ENCODE measurements around the gene BIRC6. TPM values are rescaled to one million over a fixed set of nuclear protein-coding genes. Genes with fewer than 3 reads are reported as not detected.

The BIRC6 gene
- total RNA-seq, 2 experiments from 2014 or later: 51.4 to 52.9 TPM

DNA sequence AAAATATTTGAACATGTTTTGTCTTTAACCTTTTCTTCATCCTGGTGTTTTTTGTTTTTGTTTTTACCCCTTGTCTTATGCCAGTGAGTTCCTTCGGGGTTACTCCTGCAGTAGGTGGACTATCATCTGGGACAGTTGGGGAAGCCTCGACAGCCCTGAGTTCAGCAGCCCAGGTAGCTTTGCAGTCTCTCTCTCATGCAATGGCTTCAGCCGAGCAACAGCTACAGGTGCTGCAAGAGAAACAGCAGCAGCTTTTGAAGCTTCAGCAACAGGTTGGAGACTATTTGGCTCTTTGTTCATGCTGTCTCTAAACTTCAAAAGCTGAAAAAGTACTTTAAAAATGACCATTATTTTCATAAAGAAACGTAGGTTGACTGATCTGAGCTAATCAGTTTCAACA, 106.3 kb downstream of the BIRC6 start:
- Mint-ChIP-seq H3K9me3 (no peaks in the 10 kb centered on the region), H3K4me3 (no peak overlapping the region), H3K36me3 (ENCODE audit: low read depth) (peaks cover 29% of the 10 kb centered on the region), H3K27me3 (ENCODE audit: low read depth) (no peaks in the 10 kb centered on the region), H3K27ac (no peak overlapping the region), H3K4me1 (ENCODE audit: low read depth) (peaks cover 6% of the 10 kb centered on the region)
- intact Hi-C loops (cut with micrococcal nuclease): no loop called here
- CTCF ChIA-PET: no interaction called here
- no peak for DNase-seq

DNA sequence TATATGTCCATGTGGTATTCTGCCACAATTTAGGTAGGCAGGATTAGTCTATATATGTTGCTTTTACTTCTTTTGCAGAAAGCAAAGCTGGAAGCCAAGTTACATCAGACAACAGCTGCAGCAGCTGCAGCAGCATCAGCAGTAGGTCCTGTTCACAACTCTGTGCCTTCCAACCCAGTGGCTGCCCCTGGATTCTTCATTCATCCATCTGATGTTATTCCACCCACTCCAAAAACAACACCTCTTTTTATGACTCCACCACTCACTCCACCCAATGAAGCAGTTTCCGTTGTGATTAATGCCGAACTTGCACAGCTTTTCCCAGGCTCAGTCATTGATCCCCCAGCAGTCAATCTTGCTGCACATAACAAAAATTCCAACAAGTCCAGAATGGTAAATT, 107.6 kb downstream of the BIRC6 start:
- CTCF ChIA-PET: no interaction called here
- Mint-ChIP-seq H3K27me3 (ENCODE audit: low read depth) (no peaks in the 10 kb centered on the region), H3K27ac (no peak overlapping the region), H3K4me1 (ENCODE audit: low read depth) (peaks cover 2% of the 10 kb centered on the region), H3K9me3 (no peaks in the 10 kb centered on the region), H3K4me3 (no peak overlapping the region), H3K36me3 (ENCODE audit: low read depth) (peaks cover 26% of the 10 kb centered on the region)
- intact Hi-C loops (cut with micrococcal nuclease): no loop called here
- DNase-seq: no peak

DNA sequence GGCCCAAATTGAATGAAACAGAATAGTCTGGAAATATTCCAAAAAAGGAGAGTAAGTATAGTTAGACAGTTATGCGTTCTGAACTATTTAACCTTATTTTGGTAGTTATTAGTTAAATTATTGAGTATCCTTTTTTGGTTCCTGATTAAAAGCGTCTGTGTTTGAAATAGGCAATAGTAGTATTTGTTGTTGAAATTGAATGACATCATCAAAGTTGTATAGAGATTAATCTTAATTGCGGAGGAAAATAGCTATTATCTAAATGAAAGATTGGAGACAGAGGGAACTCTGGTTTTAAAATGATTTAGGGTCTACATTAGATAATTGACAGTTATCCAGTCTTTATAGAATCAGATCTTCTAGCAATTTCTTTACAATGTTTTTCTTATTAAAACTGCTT, 115.8 kb downstream of the BIRC6 start:
- no peak overlapping the region for H3K27ac Mint-ChIP-seq
- H3K4me1 Mint-ChIP-seq (ENCODE audit: low read depth): peaks cover 5% of the 10 kb centered on the region
- H3K27me3 Mint-ChIP-seq (ENCODE audit: low read depth): no peaks in the 10 kb centered on the region
- H3K9me3 Mint-ChIP-seq: no peaks in the 10 kb centered on the region
- DNase-seq: no peak
- H3K36me3 Mint-ChIP-seq (ENCODE audit: low read depth): peaks cover 16% of the 10 kb centered on the region
- CTCF ChIA-PET: no interaction called here
- no peak overlapping the region for H3K4me3 Mint-ChIP-seq
- intact Hi-C loops (cut with micrococcal nuclease): no loop called here

DNA sequence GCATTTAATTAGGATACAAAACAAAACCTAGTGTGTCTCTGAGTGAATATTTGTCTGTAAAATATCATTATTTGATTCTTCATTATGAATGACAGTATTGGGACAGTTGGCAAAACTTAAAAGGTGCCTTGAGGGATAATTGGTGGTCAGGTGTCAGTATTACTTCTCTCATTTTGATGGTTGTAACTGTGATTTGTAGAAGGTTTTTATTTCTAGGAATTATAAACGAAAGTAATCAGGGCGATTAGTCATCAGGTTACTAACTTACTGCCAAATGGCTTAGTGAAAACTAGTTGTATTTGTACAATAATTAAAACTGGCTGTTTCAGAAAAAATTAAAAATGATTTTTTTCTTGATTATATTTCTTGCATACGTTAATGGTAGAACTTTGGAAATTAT, 117.6 kb downstream of the BIRC6 start:
- no peaks in the 10 kb centered on the region for H3K27me3 Mint-ChIP-seq (ENCODE audit: low read depth)
- DNase-seq: no peak
- CTCF ChIA-PET: no interaction called here
- intact Hi-C loops (cut with micrococcal nuclease): no loop called here
- no peak overlapping the region for H3K4me3 Mint-ChIP-seq
- peaks cover 18% of the 10 kb centered on the region for H3K36me3 Mint-ChIP-seq (ENCODE audit: low read depth)
- no peaks in the 10 kb centered on the region for H3K9me3 Mint-ChIP-seq
- peaks cover 5% of the 10 kb centered on the region for H3K4me1 Mint-ChIP-seq (ENCODE audit: low read depth)
- H3K27ac Mint-ChIP-seq: no peak overlapping the region

DNA sequence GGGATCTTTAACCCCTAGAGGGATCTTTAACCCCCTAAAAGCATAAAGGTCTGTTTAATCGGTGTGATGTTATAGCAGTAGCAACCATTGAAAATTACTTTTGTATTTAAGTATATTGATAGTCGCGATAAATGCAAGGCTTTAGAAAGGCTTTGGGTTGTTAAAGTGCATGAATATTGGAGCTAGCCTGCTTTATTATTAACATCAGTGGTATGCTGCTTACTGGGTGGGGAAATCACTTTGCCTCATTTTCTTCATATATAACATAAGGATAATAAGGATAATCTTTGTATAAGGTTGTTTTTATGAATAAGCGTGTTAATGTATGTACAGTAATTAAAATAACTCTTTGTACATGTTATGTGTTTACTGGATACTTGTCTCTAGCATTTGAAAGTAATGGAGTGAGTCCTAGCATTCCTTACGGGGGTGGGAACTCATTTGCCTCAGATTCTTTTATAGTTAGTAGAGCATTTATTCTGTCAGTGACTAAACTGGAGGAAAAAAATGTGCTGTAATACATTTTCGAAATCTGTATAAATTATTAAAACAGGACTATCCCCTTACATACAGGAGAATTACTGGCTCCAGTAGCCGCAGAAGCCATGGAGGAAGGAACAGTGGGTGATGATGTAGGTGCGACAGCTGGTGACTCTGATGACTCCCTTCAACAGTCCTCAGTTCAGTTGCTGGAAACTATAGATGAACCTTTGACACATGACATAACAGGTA, 122.2 kb downstream of the BIRC6 start:
- Mint-ChIP-seq H3K4me1 (ENCODE audit: low read depth) (peaks cover 5% of the 10 kb centered on the region), H3K36me3 (ENCODE audit: low read depth) (peaks cover 24% of the 10 kb centered on the region), H3K4me3 (no peak overlapping the region), H3K27me3 (ENCODE audit: low read depth) (no peaks in the 10 kb centered on the region), H3K27ac (no peak overlapping the region), H3K9me3 (no peaks in the 10 kb centered on the region)
- no peak for DNase-seq
- intact Hi-C loops (cut with micrococcal nuclease): no loop called here
- CTCF ChIA-PET: no interaction called here

DNA sequence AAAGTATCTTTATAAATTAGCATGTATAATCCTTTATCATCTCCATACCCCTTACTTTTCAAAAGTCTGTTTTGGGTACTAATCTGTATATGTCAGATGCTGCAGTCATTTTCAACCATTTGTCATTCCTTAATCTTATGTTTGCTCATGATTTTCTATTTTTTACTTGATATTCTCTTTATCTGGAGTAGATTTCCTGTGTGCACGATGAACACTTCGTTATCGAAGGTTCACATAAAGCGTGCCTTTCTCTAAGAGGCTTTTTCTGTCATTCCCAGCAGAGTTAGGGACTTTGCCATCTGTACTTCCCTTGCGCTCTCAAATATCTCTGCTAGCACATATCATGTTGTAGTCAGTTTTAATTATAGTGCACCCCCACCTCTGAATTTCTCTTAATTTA, 123.2 kb downstream of the BIRC6 start:
- Mint-ChIP-seq H3K4me3 (no peak overlapping the region), H3K27me3 (ENCODE audit: low read depth) (no peaks in the 10 kb centered on the region), H3K4me1 (ENCODE audit: low read depth) (peaks cover 2% of the 10 kb centered on the region), H3K9me3 (no peaks in the 10 kb centered on the region), H3K36me3 (ENCODE audit: low read depth) (peaks cover 24% of the 10 kb centered on the region), H3K27ac (no peak overlapping the region)
- no peak for DNase-seq
- intact Hi-C loops (cut with micrococcal nuclease): no loop called here
- CTCF ChIA-PET: interaction anchor here (0.6 kb wide), 1 partner anchor 88 kb away, joined by 3 read pairs; no protein-coding TSS in a partner anchor

DNA sequence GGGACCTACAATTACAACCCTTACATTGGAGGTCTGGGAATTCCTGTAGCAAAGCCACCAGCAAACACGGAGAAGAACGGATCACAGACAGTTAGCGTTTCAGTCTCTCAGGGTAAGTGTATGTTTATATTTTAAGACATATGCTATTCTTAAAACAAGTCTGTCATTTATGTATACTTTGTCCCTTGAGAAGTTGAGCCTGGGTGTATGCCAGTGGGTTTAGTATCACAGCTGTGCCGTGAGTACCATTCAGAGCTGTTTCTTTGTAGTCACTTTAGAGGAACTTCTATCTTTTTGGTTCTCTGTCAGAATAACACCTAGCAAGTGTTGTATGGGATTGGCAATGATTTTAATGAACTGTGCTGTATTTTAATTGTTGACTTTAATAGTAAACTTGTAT, 125.6 kb downstream of the BIRC6 start:
- no peak overlapping the region for H3K27ac Mint-ChIP-seq
- intact Hi-C loops (cut with micrococcal nuclease): no loop called here
- peaks cover 29% of the 10 kb centered on the region for H3K36me3 Mint-ChIP-seq (ENCODE audit: low read depth)
- CTCF ChIA-PET: interaction anchor here (0.8 kb wide), 1 partner anchor 13 kb away, joined by 6 read pairs; no protein-coding TSS in a partner anchor
- no peak for DNase-seq
- no peak overlapping the region for H3K4me3 Mint-ChIP-seq
- no peaks in the 10 kb centered on the region for H3K27me3 Mint-ChIP-seq (ENCODE audit: low read depth)
- H3K4me1 Mint-ChIP-seq (ENCODE audit: low read depth): peaks cover 3% of the 10 kb centered on the region
- no peaks in the 10 kb centered on the region for H3K9me3 Mint-ChIP-seq

DNA sequence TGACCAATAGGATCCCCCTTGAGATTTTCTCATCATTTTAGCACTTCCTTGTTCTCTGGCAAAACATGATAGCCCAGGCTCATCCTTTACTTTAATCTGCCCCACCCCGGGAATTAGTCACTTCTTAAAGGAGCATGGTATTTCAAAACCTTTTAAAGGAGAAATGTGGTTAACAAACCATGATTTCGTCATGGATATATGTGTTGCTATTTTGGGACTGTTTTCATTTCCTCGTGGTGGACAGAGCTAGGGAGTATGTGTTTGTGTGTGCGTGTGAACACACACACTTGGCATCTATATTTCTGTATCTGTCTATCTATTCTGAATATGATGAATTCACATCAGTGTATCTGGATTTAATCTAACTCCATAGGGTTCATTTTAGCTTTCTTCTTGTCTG, 128.1 kb downstream of the BIRC6 start:
- no peak overlapping the region for H3K4me3 Mint-ChIP-seq
- DNase-seq: no peak
- peaks cover 3% of the 10 kb centered on the region for H3K4me1 Mint-ChIP-seq (ENCODE audit: low read depth)
- H3K27ac Mint-ChIP-seq: peak overlapping the region; percentile 0
- intact Hi-C loops (cut with micrococcal nuclease): no loop called here
- no peaks in the 10 kb centered on the region for H3K27me3 Mint-ChIP-seq (ENCODE audit: low read depth)
- CTCF ChIA-PET: no interaction called here
- peaks cover 28% of the 10 kb centered on the region for H3K36me3 Mint-ChIP-seq (ENCODE audit: low read depth)
- no peaks in the 10 kb centered on the region for H3K9me3 Mint-ChIP-seq

DNA sequence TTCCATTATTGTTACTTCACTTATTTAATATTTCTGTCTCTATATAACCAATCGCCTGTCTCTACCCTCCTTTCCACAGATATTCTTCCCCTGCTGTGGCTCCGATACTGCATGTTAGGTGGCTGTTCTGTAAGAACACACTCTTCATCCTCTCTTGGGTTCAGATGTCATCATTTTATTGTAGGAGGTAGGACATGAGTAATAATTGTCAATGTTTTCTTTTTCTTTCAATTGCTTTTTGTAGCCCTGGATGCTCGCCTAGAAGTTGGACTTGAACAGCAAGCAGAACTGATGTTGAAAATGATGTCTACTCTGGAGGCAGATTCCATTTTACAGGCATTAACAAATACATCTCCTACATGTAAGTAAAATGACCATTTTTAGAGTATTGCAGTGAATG, 128.6 kb downstream of the BIRC6 start:
- Mint-ChIP-seq H3K27ac (peak overlapping the region; percentile 0), H3K4me3 (no peak overlapping the region), H3K4me1 (ENCODE audit: low read depth) (peaks cover 3% of the 10 kb centered on the region), H3K27me3 (ENCODE audit: low read depth) (no peaks in the 10 kb centered on the region), H3K36me3 (ENCODE audit: low read depth) (peaks cover 23% of the 10 kb centered on the region), H3K9me3 (no peaks in the 10 kb centered on the region)
- no peak for DNase-seq
- CTCF ChIA-PET: no interaction called here
- intact Hi-C loops (cut with micrococcal nuclease): no loop called here

DNA sequence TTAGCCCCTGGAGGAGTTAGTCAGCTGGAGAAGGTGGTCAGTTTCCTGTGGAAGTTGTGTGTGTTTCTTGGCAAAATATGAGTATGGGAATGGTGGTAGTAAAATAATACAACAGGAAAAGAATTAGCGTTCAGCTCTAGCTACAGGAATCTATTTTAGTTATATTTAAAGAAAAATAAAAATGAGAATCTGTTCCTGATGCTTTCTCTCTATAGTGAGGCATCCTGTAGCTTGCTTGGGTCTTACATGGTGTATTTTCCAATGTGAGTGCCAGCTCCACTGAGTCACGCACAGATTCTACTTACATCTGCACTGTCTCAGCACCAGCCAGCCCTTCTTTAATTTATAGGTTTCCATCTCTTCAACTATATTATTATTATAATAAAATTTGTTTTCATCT, 132.2 kb downstream of the BIRC6 start:
- intact Hi-C loops (cut with micrococcal nuclease): no loop called here
- CTCF ChIA-PET: no interaction called here
- no peak for DNase-seq
- Mint-ChIP-seq H3K36me3 (ENCODE audit: low read depth) (peaks cover 16% of the 10 kb centered on the region), H3K9me3 (no peaks in the 10 kb centered on the region), H3K4me3 (no peak overlapping the region), H3K27me3 (ENCODE audit: low read depth) (no peaks in the 10 kb centered on the region), H3K27ac (no peak overlapping the region), H3K4me1 (ENCODE audit: low read depth) (peaks cover 3% of the 10 kb centered on the region)

DNA sequence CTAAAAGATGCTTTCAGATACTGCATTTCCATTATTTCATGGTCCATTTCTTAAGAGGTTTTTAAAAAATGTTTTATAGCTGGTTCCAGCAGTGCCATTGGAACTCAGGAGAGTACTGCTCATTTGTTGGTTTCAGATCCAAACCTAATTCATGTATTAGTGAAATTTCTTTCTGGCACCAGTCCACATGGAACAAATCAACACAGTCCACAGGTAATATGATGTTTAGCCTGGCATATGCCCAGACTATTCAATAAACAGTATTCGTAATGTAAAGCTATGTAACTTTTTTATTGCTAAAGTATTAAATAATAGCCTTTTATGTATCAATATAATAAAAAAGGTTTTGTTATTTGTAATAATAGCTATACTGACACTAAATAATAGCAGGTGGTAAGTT, 134.5 kb downstream of the BIRC6 start:
- no peaks in the 10 kb centered on the region for H3K9me3 Mint-ChIP-seq
- CTCF ChIA-PET: no interaction called here
- no peak for DNase-seq
- H3K36me3 Mint-ChIP-seq (ENCODE audit: low read depth): peaks cover 8% of the 10 kb centered on the region
- peaks cover 3% of the 10 kb centered on the region for H3K4me1 Mint-ChIP-seq (ENCODE audit: low read depth)
- intact Hi-C loops (cut with micrococcal nuclease): no loop called here
- no peak overlapping the region for H3K27ac Mint-ChIP-seq
- H3K4me3 Mint-ChIP-seq: no peak overlapping the region
- H3K27me3 Mint-ChIP-seq (ENCODE audit: low read depth): no peaks in the 10 kb centered on the region

DNA sequence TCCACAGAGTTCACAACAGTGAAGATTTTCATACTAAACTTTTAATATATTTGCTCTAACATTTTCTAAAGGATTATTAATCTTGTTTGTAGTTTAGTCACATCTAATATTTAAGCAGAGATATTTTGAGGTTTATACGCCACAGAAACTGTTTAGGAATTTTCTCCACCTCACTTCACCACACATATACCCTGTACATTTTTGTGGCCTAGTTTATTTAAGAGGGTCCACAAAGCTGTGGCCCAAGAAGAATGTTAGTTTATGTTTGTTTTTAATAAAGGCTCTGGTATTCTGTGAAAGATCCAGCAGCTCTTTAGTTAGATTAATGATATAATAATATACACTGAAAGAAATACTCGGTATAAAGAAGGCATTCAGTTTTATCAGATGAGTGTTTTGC, 138.3 kb downstream of the BIRC6 start:
- CTCF ChIA-PET: interaction anchor here (0.6 kb wide), 1 partner anchor 13 kb away, joined by 6 read pairs; no protein-coding TSS in a partner anchor
- no peaks in the 10 kb centered on the region for H3K27me3 Mint-ChIP-seq (ENCODE audit: low read depth)
- intact Hi-C loops (cut with micrococcal nuclease): no loop called here
- no peaks in the 10 kb centered on the region for H3K4me1 Mint-ChIP-seq (ENCODE audit: low read depth)
- H3K9me3 Mint-ChIP-seq: no peaks in the 10 kb centered on the region
- peaks cover 15% of the 10 kb centered on the region for H3K36me3 Mint-ChIP-seq (ENCODE audit: low read depth)
- H3K4me3 Mint-ChIP-seq: no peak overlapping the region
- H3K27ac Mint-ChIP-seq: no peak overlapping the region
- DNase-seq: no peak

DNA sequence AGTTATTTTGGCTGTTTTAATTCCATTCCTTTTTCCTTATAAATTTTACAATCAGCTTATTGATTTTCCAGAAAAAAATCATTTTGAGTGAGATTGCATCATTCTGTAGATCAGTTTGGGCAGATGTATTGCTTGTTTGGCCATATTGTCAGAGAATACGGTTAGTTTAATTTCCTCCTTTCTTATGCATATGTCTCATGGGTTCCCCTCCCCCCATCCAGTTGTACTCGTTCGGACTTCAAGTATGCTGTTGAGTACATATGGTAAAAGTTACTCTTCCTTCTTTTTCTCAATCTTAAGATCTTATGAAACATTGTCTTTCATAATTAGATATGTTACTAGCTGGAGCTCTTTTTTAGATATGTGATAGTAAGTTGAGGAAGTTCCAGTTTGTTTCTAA, 139.8 kb downstream of the BIRC6 start:
- H3K27ac Mint-ChIP-seq: no peak overlapping the region
- CTCF ChIA-PET: interaction anchor here (0.6 kb wide), 1 partner anchor 11 kb away, joined by 3 read pairs; no protein-coding TSS in a partner anchor
- no peaks in the 10 kb centered on the region for H3K27me3 Mint-ChIP-seq (ENCODE audit: low read depth)
- peaks cover 15% of the 10 kb centered on the region for H3K36me3 Mint-ChIP-seq (ENCODE audit: low read depth)
- H3K4me1 Mint-ChIP-seq (ENCODE audit: low read depth): no peaks in the 10 kb centered on the region
- no peak overlapping the region for H3K4me3 Mint-ChIP-seq
- no peaks in the 10 kb centered on the region for H3K9me3 Mint-ChIP-seq
- DNase-seq: no peak
- intact Hi-C loops (cut with micrococcal nuclease): no loop called here

Measured in activated naive CD4-positive, alpha-beta T cell treated with anti-CD3 and anti-CD28 coated beads for 36 hours (primary cell).